SIG-M5 (cell line): ENCODE results near the gene SLC16A8.

Experiments
- DNase-seq: peaks from one replicate; lab custom pipeline; 2025; lab: John Stamatoyannopoulos, UW

Gene SLC16A8

DNA sequence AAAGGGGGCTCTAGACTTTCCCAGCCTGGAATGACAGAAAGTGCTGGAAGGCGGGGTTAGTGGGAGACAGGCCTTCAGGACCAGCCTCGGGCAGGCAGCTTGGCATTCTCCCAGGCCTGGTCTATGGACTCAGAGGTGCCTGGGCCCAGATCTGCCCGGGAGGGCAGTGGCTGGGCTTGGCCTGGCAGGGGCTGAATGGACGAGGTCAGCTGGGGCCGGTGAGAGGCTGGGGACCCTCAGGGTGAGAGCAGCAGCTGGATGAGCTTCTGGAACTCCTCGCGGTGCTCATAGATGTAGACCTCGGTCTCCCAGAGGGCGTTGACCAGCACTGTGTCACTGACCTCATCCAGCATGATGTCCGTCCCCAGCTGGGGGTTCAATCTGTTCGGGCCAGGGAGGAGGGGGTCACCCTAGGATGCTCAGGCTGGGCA, 28.0 kb upstream of the SLC16A8 start:
- DNase-seq: no peak

DNA sequence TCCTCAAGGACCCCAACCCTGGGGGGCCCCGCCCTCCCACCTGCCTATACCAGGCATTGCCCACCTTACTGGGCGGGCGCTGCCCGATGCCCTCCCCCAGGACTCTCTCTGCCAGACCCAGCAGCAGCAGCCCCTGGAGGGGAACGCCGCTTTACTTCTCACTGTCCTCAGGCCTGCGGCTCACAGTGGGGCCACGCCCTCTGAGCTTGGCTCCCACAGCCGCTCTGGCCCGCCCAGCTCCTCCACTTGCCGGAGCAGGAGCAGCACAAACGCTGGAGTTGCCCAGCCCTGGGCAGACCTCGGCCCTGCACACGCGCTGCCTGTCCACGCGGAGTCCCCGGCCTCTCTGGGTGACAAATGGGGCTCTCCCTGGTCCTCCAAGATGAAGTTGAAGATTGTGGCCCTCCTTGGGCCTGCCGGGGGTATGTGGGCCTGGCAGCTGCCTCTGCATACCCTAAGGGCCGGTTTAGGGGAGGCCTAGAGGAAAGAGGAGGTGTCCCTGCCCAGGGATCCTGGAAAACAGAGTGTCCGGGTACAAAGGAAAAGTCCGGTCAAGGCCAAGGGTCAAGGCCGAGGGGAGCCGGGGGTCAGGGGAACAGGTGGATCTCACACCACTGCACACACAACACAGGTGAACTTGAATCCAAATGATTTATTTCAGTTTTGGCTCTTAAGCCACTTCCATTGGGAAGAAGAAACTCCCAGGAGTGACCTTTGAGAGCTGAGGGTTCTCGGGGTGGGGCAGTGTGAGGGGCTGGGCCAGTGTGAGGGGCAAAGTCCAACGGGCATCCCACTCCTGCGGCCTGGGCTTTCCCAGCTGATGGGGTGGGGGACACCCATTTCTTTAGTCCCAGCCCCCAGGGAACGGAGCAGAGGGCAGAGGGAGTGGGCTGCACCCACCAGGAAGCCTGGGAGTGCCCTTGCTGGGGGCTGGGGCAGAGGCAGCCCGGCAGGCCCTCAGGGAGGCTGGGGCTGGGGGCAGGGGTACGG, 27.2 kb upstream of the SLC16A8 start:
- no peak for DNase-seq

DNA sequence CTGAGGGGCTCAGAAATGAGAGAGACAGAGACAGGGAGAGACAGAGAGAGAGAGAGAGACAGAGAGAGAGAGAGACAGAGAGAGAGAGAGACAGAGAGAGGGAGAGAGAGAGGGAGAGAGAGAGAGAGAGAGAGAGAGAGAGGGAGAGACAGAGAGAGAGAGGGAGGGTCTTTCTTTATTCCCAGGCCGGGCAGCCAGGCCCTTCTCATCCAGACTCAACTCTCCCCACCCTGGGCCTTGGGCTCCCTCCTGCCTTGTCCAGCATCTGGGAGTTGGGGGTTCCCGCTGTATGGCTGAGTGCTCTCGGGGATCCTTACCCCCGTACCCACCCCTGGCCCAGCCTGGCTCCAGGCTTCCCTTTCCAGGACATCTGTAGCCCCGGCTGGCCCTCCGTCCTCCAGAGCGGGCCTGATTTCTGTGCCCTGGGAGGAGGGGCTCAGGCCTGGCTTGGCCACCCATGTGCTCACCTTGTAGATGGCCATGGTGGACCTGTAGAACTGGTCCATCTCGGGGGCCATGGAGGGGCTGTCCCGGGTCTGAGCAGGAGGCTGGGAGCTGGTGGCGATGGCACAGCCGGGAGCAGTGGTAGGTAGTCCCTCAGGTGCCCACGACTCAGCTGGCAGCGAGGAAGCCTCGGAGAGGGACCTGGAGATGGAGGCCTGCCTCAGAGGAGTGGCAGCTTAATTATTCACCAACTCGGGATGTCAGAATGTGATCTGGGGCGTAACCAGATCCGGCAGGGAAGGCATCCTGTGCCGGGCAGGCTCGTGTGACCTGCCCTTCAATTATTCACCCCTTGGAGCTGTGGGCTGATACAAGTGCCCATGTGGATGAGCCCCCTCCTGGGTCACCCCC, 26.3 kb upstream of the SLC16A8 start, which contains the start of gene BAIAP2L2:
Gene BAIAP2L2, minus strand, starts transcription at position 677 of the 855 bp plus-strand sequence. Its CDS starts 159 bp downstream, at position 518.
- no peak for DNase-seq

DNA sequence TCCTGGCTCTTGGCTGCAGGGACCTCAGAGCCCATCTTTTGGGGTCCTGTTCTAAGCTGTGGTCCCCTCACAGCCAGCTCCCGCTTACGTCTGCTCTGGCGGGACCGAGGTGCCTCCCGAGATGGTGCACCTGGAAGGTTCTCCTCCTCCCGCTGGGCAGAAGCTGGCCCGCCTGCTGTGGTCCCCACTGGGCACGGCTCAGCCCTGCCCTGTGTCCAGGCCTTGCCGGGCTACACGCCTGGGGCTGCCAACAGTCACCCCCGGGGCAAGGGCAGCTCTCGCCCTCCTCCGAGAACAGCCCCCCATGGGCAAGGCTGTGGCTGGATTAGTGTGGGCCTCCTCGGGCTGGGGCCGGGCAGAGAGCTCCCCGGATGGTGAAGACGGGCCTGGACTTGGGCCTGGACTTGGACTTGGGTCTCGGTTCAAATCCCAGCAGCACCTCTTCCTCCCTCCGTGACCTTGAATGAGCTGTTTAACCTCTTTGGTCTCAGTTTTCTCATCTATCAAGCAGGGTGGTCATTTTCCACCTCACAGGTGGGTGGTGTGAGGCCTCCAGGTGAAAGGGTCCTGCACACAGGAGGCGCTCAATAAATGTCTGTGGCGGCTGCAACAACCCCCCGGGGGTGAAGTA, 25.5 kb upstream of the SLC16A8 start:
- no peak for DNase-seq

DNA sequence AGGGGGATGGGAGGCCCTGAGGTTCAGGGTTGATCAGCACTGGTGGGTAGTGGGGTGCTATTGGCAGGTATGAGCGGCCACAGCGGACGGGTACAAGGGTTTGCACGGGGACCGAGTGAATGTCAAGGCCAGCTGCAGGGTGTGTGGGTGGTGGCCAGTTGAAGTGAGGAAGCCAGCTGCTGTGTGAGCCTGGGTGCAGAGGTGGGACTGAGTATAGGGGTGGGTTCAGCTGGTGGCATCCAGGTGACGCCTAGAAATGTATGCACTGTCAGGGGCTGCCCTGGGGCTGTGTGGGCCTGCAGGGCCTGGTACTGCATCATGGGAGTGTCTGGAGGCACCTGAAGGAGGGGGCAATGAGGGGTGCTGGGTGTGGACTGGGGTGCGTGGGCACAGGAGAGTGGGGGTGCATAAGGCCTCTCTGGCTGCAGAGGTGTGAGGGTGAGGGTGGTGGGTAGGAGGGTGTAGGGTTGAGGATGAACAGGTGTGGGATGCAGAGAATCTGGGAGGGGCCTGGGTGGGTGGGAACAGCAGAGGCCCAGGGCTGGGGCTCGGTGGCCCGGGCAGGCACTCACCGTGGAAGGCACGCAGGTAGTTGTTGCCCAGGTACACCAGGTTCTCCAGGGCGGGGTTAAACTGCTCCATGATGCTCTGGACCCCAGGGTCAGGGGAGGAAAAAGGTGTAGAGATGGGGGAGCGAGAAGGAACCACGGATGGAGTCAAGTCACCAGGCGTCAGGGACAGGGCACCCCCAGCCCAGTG, 24.8 kb upstream of the SLC16A8 start:
- no peak for DNase-seq

DNA sequence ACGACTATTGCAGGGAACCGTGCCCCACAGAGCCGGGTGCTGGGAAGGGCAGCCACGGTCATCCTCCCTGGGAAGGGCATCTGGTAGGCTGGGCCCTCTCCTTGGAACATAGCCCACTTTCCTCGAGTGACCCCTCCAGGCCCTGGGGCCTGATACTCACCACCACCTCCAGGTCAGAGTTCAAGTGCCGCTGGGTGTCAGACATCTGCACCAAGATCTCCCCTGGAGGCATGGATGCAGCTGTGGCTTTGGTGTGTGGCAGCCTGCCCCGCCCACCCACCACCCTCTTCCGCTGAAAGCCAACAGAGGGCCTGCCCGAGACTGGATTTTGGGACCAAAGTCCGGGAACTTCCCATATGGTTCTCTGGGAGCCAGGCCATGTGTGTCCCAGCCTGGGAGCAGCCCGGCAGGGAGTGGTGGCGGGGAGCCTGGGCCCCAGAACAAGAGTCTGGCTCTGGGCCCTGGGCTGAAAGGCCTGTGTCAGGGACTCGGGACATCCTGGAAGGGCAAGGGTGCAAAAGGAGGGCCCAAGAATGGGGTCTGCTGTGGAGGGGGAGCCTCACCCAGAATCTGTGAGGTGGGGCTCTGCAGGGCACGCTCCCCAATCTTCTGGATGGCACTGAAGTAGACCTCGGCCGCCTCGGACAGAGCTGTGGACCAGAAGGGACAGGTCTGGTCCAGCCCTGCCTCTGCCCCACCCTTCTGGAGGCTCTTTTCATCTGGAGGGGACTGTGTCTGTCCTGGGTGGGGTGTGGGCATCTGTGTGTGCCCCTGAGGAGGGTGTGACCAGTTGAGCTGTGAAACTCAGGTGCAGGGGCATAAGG, 23.9 kb upstream of the SLC16A8 start:
- no peak for DNase-seq

DNA sequence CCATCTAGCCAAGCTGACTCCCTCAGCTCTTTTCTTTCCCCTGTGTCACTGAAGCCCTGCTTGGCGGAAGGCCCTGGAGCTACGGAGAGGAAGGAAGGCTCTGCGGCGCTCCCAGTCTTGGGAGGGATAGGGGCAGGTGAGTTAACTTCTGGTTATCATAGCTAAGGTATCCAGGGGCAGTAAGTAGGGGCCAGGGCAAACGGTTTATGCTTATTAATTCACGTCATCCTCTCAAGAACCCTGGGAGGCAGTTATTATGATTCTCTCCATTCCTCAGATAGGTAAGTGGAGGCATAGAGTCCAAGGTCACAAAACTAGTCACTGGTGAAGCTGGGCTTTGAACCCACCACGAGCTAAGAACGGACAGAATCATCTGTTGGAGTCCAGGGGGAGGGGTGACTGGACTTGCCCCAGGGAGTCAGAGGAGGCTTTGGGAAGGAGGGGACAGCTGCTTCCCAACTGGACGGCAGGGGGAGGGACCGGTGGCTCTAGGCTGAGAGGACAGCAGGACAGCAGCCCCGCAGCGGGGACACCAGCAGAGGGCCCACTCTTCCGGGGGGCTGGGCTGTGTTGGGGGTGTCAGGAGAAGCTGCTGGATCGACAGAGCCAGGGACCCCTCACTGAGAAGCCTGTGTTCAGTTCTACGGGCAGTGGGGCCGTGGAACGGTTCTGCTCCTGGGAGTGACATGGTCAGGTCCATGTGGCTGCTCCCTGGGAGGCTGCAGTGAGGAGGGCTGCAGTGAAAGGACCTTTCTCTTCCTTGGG, 23.0 kb upstream of the SLC16A8 start:
- DNase-seq: no peak

DNA sequence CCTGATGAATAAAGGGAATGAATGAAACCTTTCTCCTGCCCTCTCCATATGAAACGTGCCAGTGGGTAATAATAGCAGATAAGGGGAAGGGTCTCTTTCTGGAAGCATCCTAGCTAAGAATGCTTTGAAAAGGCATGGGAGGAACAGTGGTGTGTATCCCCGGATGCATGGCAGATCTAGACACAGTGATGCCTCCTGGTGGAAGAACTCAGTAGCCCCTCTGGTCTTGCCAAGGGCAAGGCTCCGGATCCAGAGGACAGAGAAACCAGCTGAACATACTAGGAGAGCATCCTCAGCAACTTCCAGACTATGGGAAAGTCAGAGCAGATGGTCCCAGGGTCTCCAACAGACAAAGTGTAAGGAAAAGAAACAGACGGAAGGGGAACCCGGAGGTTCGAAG, 20.1 kb upstream of the SLC16A8 start:
- no peak for DNase-seq

DNA sequence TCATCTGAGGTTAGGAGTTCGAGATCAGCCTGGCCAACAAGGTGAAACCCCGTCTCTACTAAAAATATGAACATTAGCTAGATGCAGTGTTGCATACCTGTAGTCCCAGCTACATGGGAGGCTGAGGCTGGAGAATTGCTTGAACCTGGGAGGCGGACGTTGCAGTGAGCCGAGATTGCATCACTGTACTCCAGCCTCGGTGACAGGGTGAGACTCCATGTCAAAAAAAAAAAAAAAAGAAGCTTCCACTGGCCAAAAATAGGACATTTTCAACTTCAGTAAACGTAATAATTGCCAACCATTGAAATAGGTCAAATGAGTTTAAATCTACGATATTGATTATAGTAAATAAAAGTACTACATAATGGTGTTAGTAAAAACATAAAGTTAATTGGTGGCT, 19.7 kb upstream of the SLC16A8 start:
- no peak for DNase-seq

DNA sequence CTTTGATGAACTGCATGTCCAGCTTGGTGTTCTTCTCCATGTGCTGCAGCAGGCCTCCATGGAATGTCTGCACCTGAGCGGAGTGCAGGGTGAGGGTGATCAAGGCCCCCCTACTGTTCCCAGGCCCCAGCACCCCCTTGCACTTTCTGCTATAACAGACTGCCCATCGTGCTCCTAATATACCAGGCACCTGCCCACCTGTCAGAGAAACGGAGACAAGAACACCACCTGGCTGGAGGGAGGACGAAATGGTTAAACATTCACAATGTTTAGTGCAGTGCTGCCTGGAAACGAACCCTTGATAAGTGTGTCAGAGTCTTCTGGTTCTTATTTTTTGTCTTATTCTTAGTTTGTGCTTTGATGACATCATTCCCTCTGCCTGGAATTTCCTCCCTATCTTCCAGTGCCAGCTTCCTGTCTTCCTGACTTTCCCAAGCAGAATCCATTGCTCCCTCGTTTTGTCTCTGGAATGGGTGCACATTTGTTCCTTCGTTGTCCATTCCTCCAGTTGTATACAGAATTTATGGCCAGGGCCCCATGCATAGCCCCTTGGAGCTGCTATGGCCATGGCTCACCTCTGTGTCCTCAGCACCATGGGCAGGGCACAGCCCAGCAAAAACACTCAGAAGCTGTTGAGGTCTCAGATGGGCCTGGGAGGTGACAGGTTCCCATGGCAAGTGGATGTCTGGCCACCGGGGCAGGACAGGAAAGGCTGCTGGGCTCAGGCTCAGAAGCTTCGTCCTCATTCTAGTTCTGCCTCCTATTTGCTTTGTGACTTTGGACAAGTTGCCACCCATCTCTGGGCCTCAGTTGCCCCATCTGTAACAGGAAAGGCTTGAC, 14.6 kb upstream of the SLC16A8 start:
- DNase-seq: no peak

DNA sequence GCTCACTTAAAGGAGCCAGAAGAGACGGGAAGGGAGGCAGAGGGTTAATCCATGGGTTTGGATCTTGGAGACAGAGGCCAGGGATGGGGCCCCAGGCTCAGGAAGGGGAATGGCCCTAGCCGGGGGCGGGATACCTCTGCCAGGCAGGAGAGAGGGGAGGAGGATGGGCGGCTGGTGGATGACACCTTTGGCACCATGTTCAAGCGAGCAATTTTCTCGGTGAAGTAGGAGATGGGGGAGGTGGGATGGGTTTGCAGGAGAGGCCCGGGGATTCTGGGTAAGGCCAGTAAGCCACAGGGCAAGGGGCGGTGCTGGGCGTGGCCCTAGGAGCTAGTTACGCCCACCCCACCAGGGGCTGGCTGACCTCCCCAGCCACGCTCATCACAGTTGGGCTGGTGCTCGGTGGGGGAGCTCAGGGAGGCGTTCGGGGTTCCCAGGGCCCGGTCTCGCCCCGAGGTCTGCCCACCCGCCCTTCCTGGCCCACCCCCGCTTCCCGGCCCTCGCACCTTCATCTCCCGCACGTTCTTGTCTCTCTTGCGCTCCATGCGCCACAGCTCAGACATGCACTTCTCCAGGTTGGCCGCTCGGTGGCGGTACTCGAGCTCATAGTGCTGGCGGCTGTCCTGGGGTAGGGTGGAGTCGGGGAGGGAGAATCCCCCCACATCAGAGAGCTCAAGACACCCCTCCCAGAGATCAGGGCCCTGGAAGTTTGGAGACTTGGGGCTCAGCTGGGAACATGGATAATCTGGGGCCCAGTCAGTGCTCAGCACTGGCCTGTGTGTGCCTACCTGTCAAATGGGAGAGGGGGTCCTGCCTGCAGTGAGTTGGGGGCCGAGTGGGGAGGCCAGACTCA, 13.8 kb upstream of the SLC16A8 start:
- DNase-seq: no peak

DNA sequence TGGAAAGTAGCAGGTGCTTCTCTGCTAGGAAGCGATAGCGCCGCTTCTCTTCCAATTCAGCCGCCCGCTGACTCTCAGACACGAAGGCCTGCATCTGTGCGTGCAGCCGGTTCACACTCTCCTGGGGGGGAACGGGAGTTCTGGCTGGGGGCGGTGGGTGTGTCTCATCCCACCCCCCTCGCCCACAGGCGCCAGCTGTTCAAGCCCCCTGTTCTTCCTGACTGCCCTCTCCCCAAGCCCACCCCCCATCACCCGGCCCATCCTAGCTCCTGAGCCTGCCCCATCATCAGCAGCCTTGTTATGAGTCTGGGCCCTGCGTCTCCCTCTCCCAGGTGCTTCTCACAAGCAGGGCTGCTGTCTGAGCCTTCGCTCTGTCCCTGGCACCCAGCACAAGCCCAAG, 13.1 kb upstream of the SLC16A8 start:
- no peak for DNase-seq

DNA sequence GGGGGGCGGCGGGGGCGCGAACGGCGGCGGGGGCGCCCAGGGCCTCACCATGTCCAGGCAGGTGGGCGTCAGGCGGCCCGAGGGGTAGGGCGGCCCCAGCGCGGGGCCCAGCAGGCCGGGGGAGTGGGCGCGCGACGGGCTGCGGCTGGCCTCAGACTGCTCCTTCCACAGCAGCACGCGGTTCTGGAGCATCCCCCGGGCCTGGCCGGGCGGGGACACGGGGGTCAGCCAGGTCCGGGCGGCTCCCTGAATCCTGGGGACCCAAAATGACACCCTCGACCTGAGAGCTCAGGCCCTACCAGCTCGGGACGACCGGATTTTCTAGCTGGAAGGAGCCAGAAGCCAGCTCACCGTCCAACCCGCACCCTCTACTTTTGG, 5.5 kb upstream of the SLC16A8 start:
- DNase-seq: no peak

DNA sequence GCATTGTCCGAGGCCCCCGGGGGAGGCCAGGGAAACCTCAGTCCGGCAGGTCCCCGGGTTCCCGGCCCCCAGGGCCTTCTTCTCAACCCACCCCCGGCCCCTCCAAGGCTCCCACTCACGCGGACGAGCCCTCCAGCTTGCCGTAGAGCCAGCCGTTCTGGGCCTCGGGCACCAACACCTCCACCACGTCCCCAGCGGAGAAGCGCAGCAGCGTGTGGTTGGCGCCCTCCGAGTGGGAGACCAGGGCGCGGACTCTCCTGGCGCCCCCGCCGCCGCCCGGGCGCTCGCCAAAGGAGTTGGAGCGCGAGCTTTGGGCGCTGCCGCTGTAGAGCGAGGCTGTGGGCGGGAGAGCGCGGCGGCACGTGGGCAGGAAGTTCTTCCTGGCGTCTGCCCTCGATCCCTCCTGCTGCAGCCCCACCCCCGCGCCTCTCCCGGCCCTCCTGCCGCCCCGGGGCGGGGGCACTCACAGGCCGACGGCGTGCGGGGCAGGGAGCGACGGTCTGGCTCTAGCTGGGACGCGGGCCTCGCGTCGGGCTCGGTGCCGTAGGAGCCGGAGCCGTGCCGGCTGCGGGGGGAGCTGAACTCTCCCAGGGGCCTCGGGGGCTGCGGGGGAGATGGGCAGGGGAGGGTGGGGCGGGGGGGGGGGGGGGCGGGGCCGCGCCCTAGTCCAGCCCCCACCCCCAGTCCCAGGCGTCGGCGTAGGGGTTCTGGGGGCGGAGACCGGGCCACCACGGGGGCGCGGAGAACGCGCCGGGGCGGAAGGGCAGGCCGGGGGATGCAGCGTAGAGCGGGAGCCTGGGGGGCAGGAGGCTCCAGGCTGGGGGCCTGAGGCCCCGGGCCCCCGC, 4.9 kb upstream of the SLC16A8 start:
- DNase-seq: no peak

DNA sequence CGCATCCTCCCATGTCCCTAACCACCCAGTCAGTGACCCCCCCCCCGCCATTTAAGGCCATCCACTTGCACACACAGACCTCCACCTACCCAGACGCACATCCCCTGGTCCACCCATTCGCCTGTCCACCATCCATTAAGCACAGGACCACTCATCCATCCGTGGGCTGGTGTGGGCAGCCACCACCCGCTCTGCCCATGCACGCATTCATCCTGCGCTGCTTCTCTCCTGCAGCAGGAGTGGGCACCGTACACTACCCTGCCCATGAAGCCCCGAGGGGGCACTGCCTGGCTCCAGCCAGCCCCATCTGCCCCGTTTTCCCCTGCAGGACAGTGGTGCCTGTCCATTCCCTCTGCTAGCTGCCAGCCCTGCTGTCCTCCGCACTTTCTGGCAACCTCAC, 3.9 kb upstream of the SLC16A8 start:
- no peak for DNase-seq

DNA sequence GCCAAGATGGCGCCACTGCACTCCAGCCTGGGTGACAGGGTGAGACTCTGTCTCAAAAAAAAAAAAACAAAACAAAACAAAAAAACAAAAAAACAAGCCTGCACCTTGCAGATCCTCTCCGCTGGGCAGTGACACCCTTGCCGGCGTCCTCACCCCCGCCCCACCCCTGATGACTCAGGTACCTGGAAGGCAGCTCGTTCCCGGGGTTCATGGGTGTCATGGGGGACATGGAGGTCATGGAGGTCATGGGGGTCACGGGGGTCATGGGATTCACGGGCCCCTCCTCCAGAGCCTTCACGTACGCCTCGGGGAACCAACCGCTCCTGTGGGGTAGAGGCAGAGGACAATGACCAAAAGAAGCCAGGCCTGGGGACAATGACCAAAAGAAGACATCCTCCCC, 3.0 kb upstream of the SLC16A8 start:
- no peak for DNase-seq
